GM12874 (cell line): ENCODE data around the gene MRTFB.
A peak's percentile ranks its signal among the peaks of the same experiment; 100 is the strongest.

Source experiments
- TF ChIP-seq, protein P1 (sequence below): IDR thresholded peaks from 2 replicates; pipeline ENCODE4 v1.5.1; 2011; ENCODE audit warnings: low read depth, mild to moderate bottlenecking, control low read depth, low read length, moderate library complexity; ENCODE audit not compliant: insufficient read depth

MRTFB gene

DNA sequence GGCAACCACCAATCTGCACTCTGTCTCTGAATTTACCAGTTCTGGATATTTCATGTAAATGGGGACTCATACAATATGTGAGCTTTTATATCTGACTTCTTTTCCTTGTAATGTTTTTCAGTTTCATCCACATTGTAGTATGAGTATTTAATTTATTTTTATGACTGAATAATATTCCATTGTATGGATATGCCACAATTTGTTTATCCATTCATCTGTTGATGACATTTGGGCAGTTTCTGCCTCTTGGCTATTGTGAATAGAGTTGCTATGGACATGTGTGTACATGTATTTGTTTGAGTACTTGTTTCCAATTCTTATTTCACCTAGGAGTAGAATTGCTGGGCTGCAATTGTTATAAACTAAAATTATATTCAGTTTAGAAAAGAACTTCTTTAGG lies 126.9 kb downstream of the MRTFB start:
- TF ChIP-seq, protein P1, sequence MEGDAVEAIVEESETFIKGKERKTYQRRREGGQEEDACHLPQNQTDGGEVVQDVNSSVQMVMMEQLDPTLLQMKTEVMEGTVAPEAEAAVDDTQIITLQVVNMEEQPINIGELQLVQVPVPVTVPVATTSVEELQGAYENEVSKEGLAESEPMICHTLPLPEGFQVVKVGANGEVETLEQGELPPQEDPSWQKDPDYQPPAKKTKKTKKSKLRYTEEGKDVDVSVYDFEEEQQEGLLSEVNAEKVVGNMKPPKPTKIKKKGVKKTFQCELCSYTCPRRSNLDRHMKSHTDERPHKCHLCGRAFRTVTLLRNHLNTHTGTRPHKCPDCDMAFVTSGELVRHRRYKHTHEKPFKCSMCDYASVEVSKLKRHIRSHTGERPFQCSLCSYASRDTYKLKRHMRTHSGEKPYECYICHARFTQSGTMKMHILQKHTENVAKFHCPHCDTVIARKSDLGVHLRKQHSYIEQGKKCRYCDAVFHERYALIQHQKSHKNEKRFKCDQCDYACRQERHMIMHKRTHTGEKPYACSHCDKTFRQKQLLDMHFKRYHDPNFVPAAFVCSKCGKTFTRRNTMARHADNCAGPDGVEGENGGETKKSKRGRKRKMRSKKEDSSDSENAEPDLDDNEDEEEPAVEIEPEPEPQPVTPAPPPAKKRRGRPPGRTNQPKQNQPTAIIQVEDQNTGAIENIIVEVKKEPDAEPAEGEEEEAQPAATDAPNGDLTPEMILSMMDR: no peak

DNA sequence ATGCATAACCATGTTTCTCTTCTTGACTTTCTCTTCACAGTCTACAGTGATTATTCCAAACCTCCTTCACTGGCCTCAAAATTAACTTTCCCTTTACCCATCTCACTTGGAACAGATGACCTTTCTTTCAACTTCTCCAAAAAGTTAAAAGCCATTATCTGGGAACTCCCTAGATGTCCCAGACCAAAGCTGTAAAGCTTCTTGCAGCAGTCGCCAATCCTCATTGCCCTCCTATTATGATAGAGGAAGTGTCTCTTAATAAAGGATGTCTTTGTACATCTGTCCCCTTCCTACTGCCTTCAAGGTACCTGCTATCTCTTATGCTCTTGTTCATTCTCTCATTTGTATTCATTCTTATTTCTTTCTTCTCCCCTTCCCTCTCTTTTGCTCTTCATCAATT lies 127.5 kb downstream of the MRTFB start:
- TF ChIP-seq, protein P1: no peak

DNA sequence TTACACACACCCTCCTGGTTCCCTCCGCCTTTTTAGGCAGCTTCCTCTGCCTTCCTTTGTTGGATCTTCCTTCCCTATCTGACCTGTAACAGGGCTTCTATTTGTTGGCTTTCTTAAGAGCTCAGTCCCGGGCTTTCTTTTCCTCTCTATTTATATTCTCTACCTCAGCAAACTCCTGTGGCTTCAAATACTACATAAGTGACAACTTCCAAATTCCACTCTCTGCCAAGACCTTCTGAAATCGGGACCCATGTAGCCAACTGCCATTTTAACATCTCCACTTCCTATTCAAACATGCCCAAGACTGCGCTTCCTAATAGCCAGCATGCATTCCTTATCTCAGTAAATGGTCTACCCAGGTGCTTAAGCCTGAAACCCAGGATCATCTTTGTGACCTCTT lies 128.1 kb downstream of the MRTFB start:
- TF ChIP-seq, protein P1: no peak

DNA sequence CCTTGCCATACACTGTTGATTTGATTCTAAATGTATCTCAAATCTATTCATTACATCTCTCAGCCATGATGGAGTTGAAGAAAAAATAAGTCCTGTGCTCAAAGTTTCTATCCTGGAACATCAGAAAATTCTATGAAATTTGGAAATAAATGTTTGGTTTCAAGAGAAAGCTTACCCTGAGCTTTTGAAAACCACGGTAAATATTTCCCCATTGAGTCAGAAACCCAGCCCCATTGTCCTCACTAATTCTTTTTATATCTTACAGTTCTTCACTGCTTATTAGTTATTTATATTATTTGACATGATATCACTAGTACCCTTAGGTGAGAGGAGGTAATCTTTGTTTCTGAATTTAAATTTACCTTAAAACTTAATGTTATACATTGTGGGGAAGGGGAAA lies 128.5 kb downstream of the MRTFB start:
- TF ChIP-seq, protein P1: no peak

DNA sequence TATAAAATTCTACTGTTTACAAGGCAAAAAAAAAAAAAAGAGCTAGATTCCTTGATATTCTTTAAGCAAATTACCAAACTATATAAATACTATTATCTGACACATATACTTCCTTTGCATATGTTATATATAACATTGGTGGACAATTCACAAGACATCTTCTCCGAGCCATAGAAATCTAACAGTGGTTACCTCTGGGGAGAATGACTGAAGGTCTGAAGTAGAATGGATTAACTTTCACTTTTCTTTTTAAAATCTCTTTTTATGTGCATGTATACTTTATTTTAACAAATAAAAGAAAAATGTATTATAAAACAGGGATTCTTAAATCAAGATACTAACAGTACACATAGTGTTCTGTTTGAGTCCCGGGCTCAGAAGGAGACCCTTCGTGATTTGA lies 131.0 kb downstream of the MRTFB start:
- TF ChIP-seq, protein P1: no peak

DNA sequence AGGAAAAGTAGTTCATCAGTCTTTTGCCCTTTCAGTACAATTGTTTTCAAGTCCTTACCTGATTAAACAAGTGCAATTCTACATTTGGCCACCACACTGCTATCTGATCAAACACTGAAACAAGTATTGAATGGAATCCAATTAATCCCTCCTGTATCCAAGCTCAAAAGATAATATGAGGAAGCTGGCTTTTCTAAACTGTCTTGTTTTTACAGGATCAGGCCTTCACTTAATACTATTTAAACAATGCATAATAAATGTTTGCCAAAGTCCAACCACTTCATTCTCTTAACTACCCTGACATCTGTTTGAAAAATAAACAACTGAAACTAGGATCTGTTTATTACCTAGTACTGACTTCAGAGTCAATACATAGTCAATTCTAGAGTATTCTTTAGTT lies 131.6 kb downstream of the MRTFB start:
- TF ChIP-seq, protein P1: peak; percentile 28; the same call in 1 of the 2 replicates

DNA sequence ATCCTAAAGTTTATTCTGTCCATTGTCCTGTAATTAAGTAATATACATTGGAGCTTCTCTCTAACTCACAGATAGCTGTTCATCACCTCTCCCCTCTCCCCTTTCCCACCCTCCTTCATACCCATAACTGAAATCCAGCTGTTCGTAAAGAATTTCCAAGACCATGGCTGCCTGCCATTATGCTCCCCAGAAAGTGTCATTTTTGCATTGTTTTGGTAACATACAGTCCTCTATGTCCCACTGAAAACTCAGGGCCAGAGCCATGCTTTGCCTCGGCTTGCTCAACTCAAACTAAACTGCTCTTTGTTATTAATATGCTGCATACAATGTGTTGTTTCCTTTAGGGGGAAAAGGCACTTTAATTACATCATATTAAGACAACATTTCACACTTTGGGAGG lies 132.0 kb downstream of the MRTFB start:
- TF ChIP-seq, protein P1: no peak

DNA sequence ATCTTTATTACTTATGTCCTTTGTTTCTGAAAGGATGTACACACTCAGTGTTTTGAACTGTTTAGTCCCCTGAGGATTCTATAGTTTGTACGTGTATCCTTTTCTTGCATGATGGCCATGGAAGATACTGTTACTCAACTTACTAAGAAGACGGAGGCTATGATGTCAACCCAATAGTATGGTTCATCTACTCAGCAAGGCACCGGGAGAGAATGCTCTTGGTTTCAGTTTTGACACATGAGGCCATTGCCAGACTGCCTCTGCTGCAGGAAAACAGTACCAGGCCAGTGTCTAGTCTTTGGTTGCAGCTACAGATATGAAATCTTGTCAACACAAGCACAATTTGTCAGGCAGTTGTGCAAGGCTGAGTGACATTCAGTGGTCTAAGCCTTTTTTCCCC lies 134.5 kb downstream of the MRTFB start:
- TF ChIP-seq, protein P1: no peak
